HG03095 (cell line): ENCODE measurements around the gene HIVEP3.

Experiments used
- ATAC-seq: cut with Tn5 transposase; IDR thresholded peaks from one replicate; pipeline ENCODE4 v1.9.1; 2021; ENCODE audit warnings: moderate library complexity; ENCODE audit not compliant: unreplicated experiment

The HIVEP3 gene

GRCh38 chr1:41659903-41660302 is 258.8 kb downstream of the HIVEP3 start:
- ATAC-seq = no peak

DNA sequence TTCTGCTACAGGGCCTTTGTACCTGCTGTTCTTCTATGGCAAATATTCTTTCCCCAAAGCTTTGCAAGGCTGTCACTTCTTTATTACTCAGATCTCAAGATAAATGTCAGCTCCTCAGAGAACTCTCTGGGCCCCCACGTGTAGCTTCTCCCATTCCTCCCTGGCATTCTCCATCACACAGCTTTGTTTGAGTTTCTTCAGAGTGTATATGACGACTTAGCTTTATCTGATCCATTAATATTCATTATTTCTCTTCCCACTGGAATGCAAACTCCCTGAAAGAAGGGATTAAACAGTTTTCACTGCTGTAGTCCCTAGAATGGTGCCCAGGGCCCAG is 259.6 kb downstream of the HIVEP3 start:
- no peak for ATAC-seq

GRCh38 chr1:41658431-41659158 is 260.1 kb downstream of the HIVEP3 start:
- no peak for ATAC-seq

DNA sequence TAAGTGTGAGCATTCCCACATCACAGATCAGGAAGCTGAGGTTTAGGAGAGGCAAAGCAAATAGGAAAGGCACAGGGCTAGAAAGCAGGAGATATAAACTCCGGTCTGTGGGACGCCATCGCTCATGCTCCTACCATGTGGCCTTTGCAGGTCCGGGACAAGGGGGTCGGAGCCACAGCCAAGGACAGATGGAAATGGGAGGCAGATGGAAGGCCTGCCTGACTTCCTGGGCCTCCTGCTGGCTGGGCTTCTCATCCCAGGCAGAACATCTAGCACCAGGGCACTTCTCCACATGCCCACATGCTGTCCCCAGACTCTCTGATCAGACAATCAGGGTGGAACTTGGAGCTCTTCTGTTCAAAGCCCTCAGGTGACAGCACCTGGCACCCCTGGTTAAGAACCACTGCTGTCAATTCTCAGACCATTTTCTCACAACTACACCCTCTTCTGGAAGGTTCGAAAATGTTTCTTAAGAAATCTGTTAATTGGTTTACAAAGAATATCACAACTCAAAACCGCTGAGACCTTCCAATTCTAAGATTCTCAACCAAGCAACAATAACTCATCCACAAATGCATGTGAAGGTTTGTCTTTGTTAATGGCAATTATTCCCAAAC is 260.9 kb downstream of the HIVEP3 start:
- no peak for ATAC-seq

DNA sequence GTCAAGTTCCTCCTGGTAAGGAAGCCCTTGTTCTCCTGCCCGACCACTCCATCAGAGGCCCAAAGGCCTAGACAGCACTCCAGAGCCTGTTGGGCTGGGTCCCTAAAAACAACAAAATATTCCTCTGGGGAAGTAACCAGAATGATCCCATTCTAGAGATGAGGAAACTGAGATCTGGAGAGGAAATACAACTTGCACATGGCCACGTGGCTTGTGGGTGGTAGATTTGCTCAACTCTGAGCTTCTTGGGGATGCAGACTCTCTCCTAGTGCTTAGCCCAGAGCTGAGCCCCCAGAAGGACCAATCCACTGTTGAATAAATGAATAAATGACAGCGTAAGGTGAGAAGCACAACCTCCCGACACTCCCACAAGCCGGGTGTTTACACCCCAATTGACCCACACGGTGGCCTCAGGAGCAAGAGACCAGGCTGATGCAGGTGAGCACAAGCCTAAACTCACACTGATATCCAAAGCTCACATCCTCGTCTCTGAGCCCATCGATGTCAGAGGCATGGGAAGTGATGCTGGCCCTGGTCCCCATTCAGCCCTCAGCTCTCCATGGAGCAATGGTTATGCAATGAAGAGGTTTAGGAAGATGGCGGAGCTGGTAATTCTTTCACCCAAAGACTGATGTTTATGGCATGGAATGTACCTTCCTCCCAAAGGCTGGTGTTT is 261.8 kb downstream of the HIVEP3 start:
- no peak for ATAC-seq

- no peak for ATAC-seq
Observed at GRCh38 chr1:41656068-41656467, 262.7 kb downstream of the HIVEP3 start.

GRCh38 chr1:41655632-41656031 is 263.1 kb downstream of the HIVEP3 start:
- ATAC-seq = no peak

- no peak for ATAC-seq
Observed at GRCh38 chr1:41653574-41653973, 265.1 kb downstream of the HIVEP3 start.

DNA sequence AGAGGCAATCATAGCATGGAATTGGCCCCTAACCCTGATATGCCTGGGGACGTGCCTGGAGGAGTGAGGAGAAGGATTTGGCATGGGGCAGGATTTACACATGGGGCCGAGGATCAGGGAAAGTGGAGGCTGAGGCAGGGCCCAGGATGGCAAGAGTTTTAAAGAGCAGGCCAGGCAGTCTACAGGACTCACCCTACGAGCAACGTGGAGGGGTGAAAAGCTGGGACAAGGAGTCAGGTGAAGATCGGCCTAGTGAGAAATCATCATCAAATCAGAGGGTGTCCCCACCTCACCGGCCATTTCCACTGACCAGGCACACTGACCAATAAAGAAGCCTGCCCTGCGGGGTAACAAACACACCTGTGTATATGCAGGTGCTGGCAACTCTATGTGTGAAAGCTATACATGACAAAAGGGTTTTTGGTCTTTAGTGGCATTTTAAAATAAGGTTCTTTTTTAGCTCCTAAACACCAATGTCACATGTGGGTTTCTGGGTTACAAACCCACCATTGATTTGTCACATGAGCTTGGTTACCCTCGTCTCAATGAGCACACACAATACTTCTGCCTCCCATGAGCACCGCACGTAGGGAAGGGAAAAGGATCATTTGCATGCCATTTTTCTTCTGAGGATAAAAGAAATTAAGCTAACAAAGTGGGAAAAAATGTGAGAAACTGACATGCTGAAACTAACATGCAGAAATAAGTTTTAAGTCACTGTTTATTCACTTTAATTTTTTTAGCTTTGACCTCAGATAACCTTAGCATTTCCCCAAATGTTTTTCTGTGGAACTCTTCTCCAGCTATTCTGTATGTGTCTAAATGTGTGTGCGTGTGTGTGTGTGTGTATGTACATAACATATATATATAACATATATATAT is 266.1 kb downstream of the HIVEP3 start:
- no peak for ATAC-seq

DNA sequence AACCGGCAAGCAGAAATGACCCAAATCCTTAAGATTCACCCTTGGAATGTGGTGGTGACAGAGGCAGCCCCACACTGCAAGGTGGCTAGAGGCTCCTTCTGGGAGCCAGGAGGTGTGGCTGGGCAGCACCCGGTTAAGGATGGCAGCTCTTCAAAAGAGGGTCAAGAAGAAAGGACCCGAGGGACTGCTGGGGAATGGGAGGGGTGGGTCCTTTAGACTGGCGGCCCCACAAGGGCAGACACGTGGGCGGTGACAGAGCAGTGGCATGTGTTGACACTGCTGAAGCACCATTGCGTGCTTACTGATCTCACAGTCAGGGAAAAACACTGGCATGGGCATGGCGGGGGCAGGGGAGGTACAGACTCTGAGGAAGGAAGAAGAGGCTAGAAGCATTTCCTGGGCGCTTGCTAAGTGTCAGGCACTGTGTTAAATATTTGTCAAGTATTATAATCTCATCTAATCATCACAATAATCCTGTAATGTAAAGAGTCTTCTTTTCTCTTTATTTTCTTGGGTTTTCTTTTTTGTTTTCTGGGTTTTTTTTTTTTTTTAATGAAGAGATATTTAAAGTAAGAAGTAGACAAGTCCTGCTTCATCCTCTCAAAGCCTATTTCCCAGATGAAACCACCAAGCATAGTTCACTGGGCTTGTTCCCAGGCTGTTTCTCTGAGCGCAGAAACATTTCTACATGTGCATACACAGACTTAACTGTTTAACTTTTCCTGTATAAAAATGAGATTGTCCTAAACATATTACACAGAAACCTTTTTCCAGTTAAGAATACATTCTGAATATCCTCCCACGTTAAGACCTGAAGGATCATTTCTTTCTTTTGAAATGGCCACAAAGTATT is 268.5 kb downstream of the HIVEP3 start:
- ATAC-seq = no peak

- no peak for ATAC-seq
Observed at GRCh38 chr1:41649396-41650027, 269.2 kb downstream of the HIVEP3 start.

GRCh38 chr1:41648844-41649243 is 269.9 kb downstream of the HIVEP3 start:
- ATAC-seq = no peak

DNA sequence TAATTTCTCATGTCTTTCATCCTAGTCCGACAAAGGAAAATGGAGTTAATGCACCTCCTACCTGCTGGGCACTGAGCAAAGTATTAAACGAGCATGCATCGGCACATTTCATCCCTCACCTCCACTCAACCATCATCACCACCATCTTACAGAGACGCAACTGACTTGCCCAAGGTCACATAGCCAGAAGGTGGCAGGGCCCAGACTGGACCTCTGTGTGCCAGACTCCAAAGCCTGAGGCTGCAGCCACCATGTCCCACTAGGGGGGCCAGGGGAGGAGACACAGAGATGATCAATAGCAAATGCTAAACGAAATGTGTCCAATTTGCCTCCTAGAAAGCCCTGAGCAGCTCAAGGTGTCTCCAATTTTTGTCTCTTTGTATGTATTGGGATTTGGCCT is 270.5 kb downstream of the HIVEP3 start:
- ATAC-seq = no peak

DNA sequence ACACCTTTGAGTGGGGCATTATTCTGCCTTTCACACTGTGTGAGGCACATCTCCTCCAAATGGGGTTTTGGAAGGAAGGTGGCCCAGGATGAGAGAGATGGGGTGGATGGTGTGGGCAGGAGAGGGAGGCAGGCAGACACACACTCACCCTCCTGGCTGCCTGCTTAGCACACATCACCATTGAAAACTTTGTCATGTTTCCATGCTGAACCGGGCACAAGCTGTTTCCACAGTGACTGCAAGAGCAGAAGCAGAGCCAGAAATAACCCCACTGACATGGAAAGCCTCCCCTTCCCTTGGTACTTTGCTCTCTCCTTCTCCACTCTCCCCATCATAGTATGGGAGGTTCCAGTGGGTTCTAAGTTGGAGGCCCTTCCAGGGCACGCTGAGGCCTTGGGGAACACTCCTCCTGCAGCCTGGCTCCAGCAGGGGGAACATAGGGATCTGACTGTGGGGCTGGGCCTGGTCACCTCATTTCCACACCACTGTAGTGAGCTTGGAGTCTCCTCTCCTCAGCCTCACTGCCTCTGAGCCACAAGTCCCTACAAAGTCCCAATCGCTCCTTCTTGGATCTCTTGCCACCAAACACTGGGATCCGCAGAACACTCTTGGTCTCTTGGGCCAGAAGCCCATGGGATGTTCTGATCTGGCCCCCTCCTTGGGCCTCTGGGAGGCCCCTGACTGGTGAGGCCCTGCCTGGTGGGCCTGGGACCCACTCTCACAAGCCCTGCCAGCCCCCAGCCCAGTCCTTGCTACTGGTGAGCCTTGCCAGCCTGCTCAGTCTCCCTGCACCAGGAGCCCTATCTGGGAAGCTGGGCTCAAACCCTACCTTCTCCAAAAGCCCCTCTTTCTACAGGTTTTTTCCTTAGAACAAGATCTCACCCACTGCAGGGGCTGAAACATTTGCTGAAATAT is 271.2 kb downstream of the HIVEP3 start:
- no peak for ATAC-seq

DNA sequence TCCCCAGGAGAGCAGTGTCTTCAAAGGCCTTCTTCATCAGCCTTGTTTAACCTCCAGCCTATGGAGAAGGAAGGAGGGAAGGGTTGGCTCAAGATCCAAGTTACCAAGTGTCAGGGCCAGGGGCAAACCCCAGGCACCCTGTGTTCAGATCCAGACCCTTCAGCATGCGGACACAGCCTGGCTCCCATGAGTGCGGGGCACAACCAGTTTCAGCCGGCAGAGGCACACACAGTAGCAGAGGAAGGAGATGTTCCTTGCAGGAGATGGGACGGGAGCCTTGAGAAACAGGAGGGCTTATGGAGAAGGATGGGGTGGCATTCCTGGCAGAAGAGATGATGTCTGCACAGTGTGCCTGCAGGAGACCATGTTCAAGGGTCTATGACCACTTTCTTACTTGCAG is 272.5 kb downstream of the HIVEP3 start:
- no peak for ATAC-seq

DNA sequence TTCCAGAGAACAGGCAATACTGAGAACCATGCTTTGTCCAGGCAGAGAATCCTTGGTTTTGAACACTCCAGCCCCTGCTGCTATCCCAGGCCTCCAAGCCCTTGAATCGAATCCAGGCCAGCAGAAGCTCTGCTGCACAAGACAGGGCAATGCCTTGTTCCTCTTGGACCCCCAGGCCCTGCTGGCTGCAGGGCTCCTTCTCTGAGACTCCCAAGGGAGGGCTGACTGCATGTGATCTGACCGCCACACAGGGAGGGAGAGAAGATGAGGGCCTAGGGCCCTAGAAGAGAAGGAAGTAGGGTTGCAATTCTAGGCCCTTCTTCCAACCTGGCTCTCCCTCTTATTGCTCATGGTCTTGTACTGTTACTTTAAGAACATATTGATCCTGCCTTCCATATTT is 273.7 kb downstream of the HIVEP3 start:
- ATAC-seq = no peak

DNA sequence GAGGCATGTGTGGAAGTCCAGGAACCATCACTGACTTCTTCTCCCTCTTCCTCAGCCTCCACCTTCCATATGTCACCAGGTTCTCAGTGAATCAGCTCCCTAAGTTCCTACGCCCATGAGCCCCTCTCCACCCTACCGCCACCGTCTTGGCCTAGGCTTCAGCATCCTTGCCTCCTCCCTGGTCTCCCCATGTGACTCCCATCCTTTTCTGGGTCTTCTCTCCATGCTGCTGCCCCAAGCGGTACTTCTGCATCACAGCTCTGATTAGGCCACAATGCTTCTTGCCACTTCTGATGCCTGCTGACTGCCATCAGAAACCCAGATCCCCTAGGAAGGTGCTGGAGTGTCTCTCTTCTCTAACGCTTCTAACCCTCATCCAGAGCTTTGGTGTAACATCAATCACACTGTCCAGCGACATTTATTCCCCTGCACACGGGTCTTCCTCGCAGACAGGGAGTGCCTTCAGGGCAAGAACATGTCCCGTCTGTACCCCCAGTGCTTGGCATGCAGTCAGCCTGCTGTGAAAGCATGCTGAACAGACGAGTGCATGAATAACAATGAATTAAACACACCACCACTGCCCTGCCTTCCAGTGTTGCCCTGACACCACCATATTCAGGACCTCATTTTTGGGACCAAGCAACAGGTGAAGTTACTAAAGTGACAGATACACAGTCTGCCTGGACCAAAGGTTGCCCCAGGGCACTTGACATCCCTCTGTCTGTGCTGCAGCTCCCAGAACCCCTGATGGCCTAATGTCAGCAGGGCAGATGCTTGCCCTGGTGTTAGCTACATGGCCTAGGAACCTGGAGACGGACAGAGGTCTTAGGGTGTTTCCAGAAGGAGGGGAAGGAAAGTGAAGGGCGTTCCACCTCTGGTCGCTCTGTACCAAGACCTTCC is 275.6 kb downstream of the HIVEP3 start:
- ATAC-seq = no peak

GRCh38 chr1:41641941-41642527 is 276.7 kb downstream of the HIVEP3 start:
- ATAC-seq = no peak
